Liver (tissue), 9 donors: Measurements from ENCODE around the gene ASTN1. TPM values are rescaled to one million over a fixed set of nuclear protein-coding genes. Genes with fewer than 3 reads are reported as not detected.

ENCODE experiments used
- DNase-seq: peaks from one replicate; pipeline ENCODE4 v3.0.0-alpha.2; 2017; ENCODE audit warnings: low spot score
- H3K27ac ChIP-seq, 2 donors: one replicate each; pipeline ENCODE4 v1.7.0; 2013; ENCODE audit warnings: inconsistent platforms in 2 of 2, low read length in 2 of 2, control low read depth in 1 of 2, low read depth in 1 of 2, mild to moderate bottlenecking in 1 of 2
- H3K27me3 ChIP-seq, 4 donors: one replicate each; pipeline versions ENCODE4 v1.6.1 to v1.7.0; 2013; ENCODE audit warnings: low read length in 3 of 4, inconsistent platforms in 1 of 4, mild to moderate bottlenecking in 1 of 4, moderate library complexity in 1 of 4; ENCODE audit not compliant: control insufficient read depth in 4 of 4, insufficient read depth in 4 of 4
- H3K36me3 ChIP-seq, 4 donors: one replicate each; pipeline versions ENCODE4 v1.6.1 to v1.7.0; 2013; ENCODE audit warnings: low read length in 3 of 4, mild to moderate bottlenecking in 3 of 4, low read depth in 1 of 4, moderate library complexity in 1 of 4; ENCODE audit not compliant: control insufficient read depth in 4 of 4, insufficient read depth in 3 of 4
- H3K4me1 ChIP-seq, 4 donors: one replicate each; pipeline versions ENCODE4 v1.6.1 to v1.7.0; 2013; ENCODE audit warnings: low read length in 3 of 4, mild to moderate bottlenecking in 3 of 4, moderate library complexity in 1 of 4; ENCODE audit not compliant: control insufficient read depth in 4 of 4, insufficient read depth in 4 of 4
- H3K4me3 ChIP-seq, 3 donors: one replicate each; pipeline versions ENCODE4 v1.6.1 to v1.7.0; 2013; ENCODE audit warnings: low read length in 3 of 3, control low read depth in 1 of 3, low read depth in 1 of 3, mild to moderate bottlenecking in 1 of 3
- H3K9ac ChIP-seq, 2 donors: one replicate each; pipeline ENCODE4 v1.7.0; 2013; ENCODE audit warnings: low read length in 2 of 2, mild to moderate bottlenecking in 2 of 2, moderate library complexity in 2 of 2, control low read depth in 1 of 2, low read depth in 1 of 2
- H3K9me3 ChIP-seq, 4 donors: one replicate each; pipeline versions ENCODE4 v1.6.1 to v1.7.0; 2013; ENCODE audit warnings: low read length in 3 of 4; ENCODE audit not compliant: control insufficient read depth in 4 of 4
- ATF3 ChIP-seq: IDR thresholded peaks from 2 replicates; pipeline ENCODE4 v1.6.1; 2016; ENCODE audit warnings: antibody characterized with exemption
- CTCF ChIP-seq: fragments of 150-350 bp; IDR thresholded peaks from 2 replicates; pipeline ENCODE4 v1.5.1; 2017; ENCODE audit warnings: improper control_type of control experiment, low read depth, low read length; ENCODE audit not compliant: missing input control
- EGR1 ChIP-seq, 2 donors: IDR thresholded peaks; 2 replicates each; pipeline ENCODE4 v1.6.1; 2016 to 2018; ENCODE audit warnings: antibody characterized with exemption in 2 of 2, low read depth in 2 of 2
- FOXA1 ChIP-seq: IDR thresholded peaks from 2 replicates; pipeline ENCODE4 v1.6.1; 2016; ENCODE audit warnings: antibody characterized with exemption
- FOXA2 ChIP-seq: IDR thresholded peaks from 2 replicates; pipeline ENCODE4 v1.6.1; 2016; ENCODE audit warnings: antibody characterized with exemption
- GABPA ChIP-seq, 2 donors: IDR thresholded peaks in 1 of 2; conservative IDR thresholded peaks in 1 of 2; 2 replicates each; pipeline ENCODE4 v1.6.1; 2016; ENCODE audit warnings: antibody characterized with exemption in 2 of 2, mild to moderate bottlenecking in 1 of 2, moderate library complexity in 1 of 2
- HNF4A ChIP-seq, 2 donors: conservative IDR thresholded peaks; 2 replicates each; pipeline ENCODE4 v1.6.1; 2016; ENCODE audit warnings: antibody characterized with exemption in 2 of 2, mild to moderate bottlenecking in 2 of 2
- HNF4G ChIP-seq: IDR thresholded peaks from 2 replicates; pipeline ENCODE4 v1.6.1; 2016; ENCODE audit warnings: antibody characterized with exemption
- JUND ChIP-seq, 2 donors: IDR thresholded peaks; 2 replicates each; pipeline ENCODE4 v1.6.1; 2016; ENCODE audit warnings: antibody characterized with exemption in 2 of 2
- MAX ChIP-seq: IDR thresholded peaks from 2 replicates; pipeline ENCODE4 v1.6.1; 2016; ENCODE audit warnings: antibody characterized with exemption
- NR2F2 ChIP-seq: IDR thresholded peaks from 2 replicates; pipeline ENCODE4 v1.6.1; 2016; ENCODE audit warnings: antibody characterized with exemption
- RAD21 ChIP-seq, 2 donors: IDR thresholded peaks; 2 replicates each; pipeline ENCODE4 v1.6.1; 2016; ENCODE audit warnings: antibody characterized with exemption in 2 of 2, mild to moderate bottlenecking in 2 of 2
- REST ChIP-seq: IDR thresholded peaks from 2 replicates; pipeline ENCODE4 v1.6.1; 2016; ENCODE audit warnings: antibody characterized with exemption, mild to moderate bottlenecking
- RXRA ChIP-seq, 2 donors: IDR thresholded peaks; 2 replicates each; pipeline ENCODE4 v1.6.1; 2017 to 2018; ENCODE audit warnings: antibody characterized with exemption in 2 of 2, mild to moderate bottlenecking in 1 of 2
- TAF1 ChIP-seq: conservative IDR thresholded peaks from 2 replicates; pipeline ENCODE4 v1.6.1; 2016; ENCODE audit warnings: antibody characterized with exemption, mild to moderate bottlenecking
- YY1 ChIP-seq: IDR thresholded peaks from 2 replicates; pipeline ENCODE4 v1.6.1; 2016; ENCODE audit warnings: antibody characterized with exemption, mild to moderate bottlenecking
- ZBTB33 ChIP-seq: IDR thresholded peaks from 2 replicates; pipeline ENCODE4 v1.6.1; 2016; ENCODE audit warnings: antibody characterized with exemption
- WGBS: extraction: QIAGEN DNeasy Blood & Tissue Kit; methylation state at CpG from one replicate; pipeline ENCODE4 v1.1.7; 2013; 5-methylcytosine and 5-hydroxymethylcytosine counted together
- polyA plus RNA-seq, 2 donors: library from polyadenylated mRNA; stranded (reverse) in 1 of 2; unstranded in 1 of 2; fragments of 200-250 nt in 1 of 2; fragments of >200 nt in 1 of 2; fragmentation: Nextera tagmentation in 1 of 2; extraction: Ambion mirVana in 1 of 2; gene quantifications; one replicate each; pipeline versions ENCODE4 v1.2.1 to v1.2.3, GENCODE V29; 2013 to 2015
- total RNA-seq, 2 donors: library from RNA; depleted of rRNA; stranded (reverse); fragments of >200 nt; gene quantifications; one replicate each; pipeline ENCODE4 v1.2.3, GENCODE V29; 2014
- donor health status: healthy.
- donor health status: healthy.
- donor health status: healthy.
- donor health status: healthy.
- donor health status: healthy.

Gene ASTN1
- total and polyA plus RNA-seq, 4 donors = 0.10 to 0.28 (median 0.18) TPM

- H3K4me1 ChIP-seq = no peaks in the 10 kb centered on the region
- DNase-seq = no peak
- H3K9ac ChIP-seq = no peak overlapping the region
- H3K36me3 ChIP-seq = no peaks in the 10 kb centered on the region
- WGBS = 63% methylated on average over 3 of the region's 3 CpGs
- peaks cover 0 to 2% (median 0%) of the 10 kb centered on the region in 4 donors for H3K27me3 ChIP-seq
- H3K4me3 ChIP-seq = no peak overlapping the region
- TF ChIP-seq ATF3 (no peak), CTCF (no peak), NR2F2 (no peak), HNF4G (no peak), FOXA2 (no peak), HNF4A (conservative IDR thresholded peaks at IDR 0.05) (no peak), REST (no peak), JUND (IDR thresholded peaks at IDR 0.05) (no peak), FOXA1 (no peak), MAX (no peak), EGR1 (IDR thresholded peaks at IDR 0.05; ENCODE audit: low read depth in 2 of 2) (no peak), ZBTB33 (no peak), TAF1 (no peak), RAD21 (IDR thresholded peaks at IDR 0.05) (no peak)
- H3K9me3 ChIP-seq = peaks cover 0 to 3% (median 0%) of the 10 kb centered on the region in 4 donors
- H3K27ac ChIP-seq = no peak overlapping the region
Observed at GRCh38 chr1:176994931-176995596, 169.4 kb downstream of the ASTN1 start.

- Histone ChIP-seq H3K36me3 (no peaks in the 10 kb centered on the region), H3K9me3 (peaks cover 0 to 3% (median 0%) of the 10 kb centered on the region in 4 donors), H3K4me1 (no peaks in the 10 kb centered on the region), H3K27me3 (peaks cover 0 to 2% (median 0%) of the 10 kb centered on the region in 4 donors), H3K9ac (no peak overlapping the region), H3K4me3 (no peak overlapping the region), H3K27ac (no peak overlapping the region)
- no peak for DNase-seq
- 80% methylated on average over 3 of the region's 3 CpGs for WGBS
- TF ChIP-seq RXRA (IDR thresholded peaks at IDR 0.05) (no peak), TAF1 (no peak), FOXA2 (no peak), NR2F2 (no peak), ZBTB33 (no peak), EGR1 (IDR thresholded peaks at IDR 0.05; ENCODE audit: low read depth in 2 of 2) (no peak), HNF4G (no peak), CTCF (no peak), JUND (IDR thresholded peaks at IDR 0.05) (no peak), HNF4A (conservative IDR thresholded peaks at IDR 0.05) (no peak), GABPA (IDR thresholded peaks at IDR 0.05 in 1 of 2, conservative IDR thresholded peaks at IDR 0.05 in 1 of 2) (no peak), FOXA1 (no peak), MAX (no peak), YY1 (no peak)
Observed at GRCh38 chr1:176993587-176993986, 170.9 kb downstream of the ASTN1 start.
